Spleen (tissue), 11 donors: ENCODE results near the gene LRRC8B. TPM values are rescaled to one million over a fixed set of nuclear protein-coding genes. Genes with fewer than 3 reads are reported as not detected.
A peak's percentile ranks its signal among the peaks of the same experiment; 100 is the strongest.

Source experiments
- DNase-seq: peaks from one replicate; pipeline ENCODE4 v3.0.0-alpha.2; 2020
- H3K27ac ChIP-seq, 8 donors: fragments of 200-600 bp; sonication (generic) in 7 of 8; 1 replicate in 4 of 8; 2 replicates in 4 of 8; pipeline versions ENCODE4 v1.5.0 to v1.8.0; 2016 to 2021; ENCODE audit warnings: inconsistent platforms in 4 of 8, mild to moderate bottlenecking in 4 of 8, moderate library complexity in 1 of 8
- H3K27me3 ChIP-seq, 7 donors: fragments of 200-600 bp; sonication (generic) in 6 of 7; replicated peaks in 1 of 7; 1 replicate in 4 of 7; 2 replicates in 3 of 7; pipeline versions ENCODE4 v1.5.0 to v1.8.0; 2016 to 2021; ENCODE audit warnings: inconsistent platforms in 3 of 7, mild to moderate bottlenecking in 1 of 7
- H3K36me3 ChIP-seq, 6 donors: fragments of 200-600 bp; sonication (generic) in 5 of 6; 1 replicate in 4 of 6; 2 replicates in 2 of 6; pipeline versions ENCODE4 v1.5.0 to v1.8.0; 2016 to 2021; ENCODE audit warnings: inconsistent platforms in 2 of 6
- H3K4me1 ChIP-seq, 6 donors: fragments of 200-600 bp; sonication (generic) in 5 of 6; 1 replicate in 3 of 6; 2 replicates in 3 of 6; pipeline versions ENCODE4 v1.5.0 to v1.8.0; 2016 to 2021; ENCODE audit warnings: inconsistent platforms in 3 of 6
- H3K4me3 ChIP-seq, 8 donors: fragments of 200-600 bp; sonication (generic) in 7 of 8; 1 replicate in 4 of 8; 2 replicates in 4 of 8; pipeline versions ENCODE4 v1.5.0 to v1.8.0; 2016 to 2021; ENCODE audit warnings: inconsistent platforms in 4 of 8, mild to moderate bottlenecking in 4 of 8, moderate library complexity in 2 of 8
- H3K9me3 ChIP-seq, 8 donors: fragments of 200-600 bp; sonication (generic) in 7 of 8; 1 replicate in 4 of 8; 2 replicates in 4 of 8; pipeline versions ENCODE4 v1.5.0 to v1.8.0; 2016 to 2021; ENCODE audit warnings: inconsistent platforms in 4 of 8
- CTCF ChIP-seq, 11 experiments: fragments of 200-600 bp in 7 of 11; fragments of 450-650 bp in 4 of 11; sonication (generic) in 4 of 11; IDR thresholded peaks in 8 of 11; conservative IDR thresholded peaks in 3 of 11; 1 replicate in 7 of 11; 2 replicates in 4 of 11; pipeline versions ENCODE4 v1.4.0 to v1.8.0; 2016 to 2021; ENCODE audit warnings: antibody characterized with exemption in 11 of 11, inconsistent platforms in 4 of 11, mild to moderate bottlenecking in 1 of 11
- POLR2A ChIP-seq, 3 donors: fragments of 450-650 bp; IDR thresholded peaks; one replicate each; pipeline ENCODE4 v1.5.1; 2017; ENCODE audit warnings: antibody characterized with exemption in 3 of 3, mild to moderate bottlenecking in 1 of 3
- POLR2AphosphoS5 ChIP-seq, 3 donors: sonication (generic); formaldehyde crosslinking; IDR thresholded peaks; one replicate each; pipeline ENCODE4 v1.5.1; 2017; ENCODE audit warnings: antibody characterized with exemption in 3 of 3
- WGBS, 5 donors: extraction: QIAGEN DNeasy Blood & Tissue Kit in 3 of 5; methylation state at CpG; one replicate each; pipeline versions ENCODE4 v1.1.5 to v1.1.7; 2013 to 2018; 5-methylcytosine and 5-hydroxymethylcytosine counted together
- intact Hi-C: fragments of 100-400 bp; cut with DNase I; formaldehyde crosslinking; loops from one replicate; pipeline ENCODE4 v1.15.0; 2023; ENCODE audit warnings: low total_unique reads
- polyA plus RNA-seq, 3 donors: library from polyadenylated mRNA; stranded (reverse); fragments of 200-250 nt; gene quantifications; one replicate each; pipeline ENCODE4 v1.2.1, GENCODE V29; 2013
- total RNA-seq, 7 donors: library from RNA; depleted of rRNA in 3 of 7; stranded (reverse); fragments of >200 nt in 3 of 7; fragmentation: NEBNext Ultra II Directional in 4 of 7; extraction: Animal tissue kit (Norgen Biotek cat#: 25700) in 4 of 7; gene quantifications; one replicate each; pipeline versions ENCODE4 v1.1.0 to v1.2.1, GENCODE V29; 2016 to 2021
- donor health status: healthy with polysubstance abuse.
- donor health status: DM: no; HTN: no; CAD: no; lungs with moderate emphysema.
- donor health status: DM: no; HTN: no; CAD: no.
- donor health status: Bipolar disorder and iron deficiency.
- donor health status: healthy.
- donor health status: DM: no; HTN: no; CAD: no.
- donor health status: DM: yes; HTN: yes; CAD: no.

LRRC8B gene
- total and polyA plus RNA-seq, 10 donors = 1.7 to 22.5 (median 13.1) TPM

GRCh38 chr1:89610457-89611011 lies 85.9 kb downstream of the LRRC8B start:
- intact Hi-C loops = no loop called here
- H3K9me3 ChIP-seq = no peaks in the 10 kb centered on the region
- 73 to 86% (median 82%) methylated on average over 8 to 15 of the region's 15 CpGs for WGBS, 5 donors
- no peaks in the 10 kb centered on the region for H3K36me3 ChIP-seq
- H3K4me1 ChIP-seq = peaks cover 2 to 68% (median 28%) of the 10 kb centered on the region in 6 donors
- DNase-seq = peak; percentile 79
- peak in 3 of 11 experiments; percentile 8 to 26 (median 20) for TF ChIP-seq CTCF (IDR thresholded peaks at IDR 0.05 in 8 of 11, conservative IDR thresholded peaks at IDR 0.05 in 3 of 11)
- no peak for TF ChIP-seq POLR2AphosphoS5 (IDR thresholded peaks at IDR 0.05)
- H3K4me3 ChIP-seq = peak overlapping the region in 1 of 8 donors; percentile 22
- no peaks in the 10 kb centered on the region for H3K27me3 ChIP-seq
- peak overlapping the region in 5 of 8 donors; percentile 9 to 77 (median 62) for H3K27ac ChIP-seq

- H3K4me1 ChIP-seq = peaks cover 0 to 56% (median 21%) of the 10 kb centered on the region in 6 donors
- no peaks in the 10 kb centered on the region for H3K27me3 ChIP-seq
- no peak for DNase-seq
- H3K9me3 ChIP-seq = no peaks in the 10 kb centered on the region
- intact Hi-C loops = no loop called here
- TF ChIP-seq CTCF (IDR thresholded peaks at IDR 0.05 in 8 of 11, conservative IDR thresholded peaks at IDR 0.05 in 3 of 11) (no peak), POLR2AphosphoS5 (IDR thresholded peaks at IDR 0.05) (no peak), POLR2A (IDR thresholded peaks at IDR 0.05) (no peak)
- 58 to 67% (median 63%) methylated on average over 1 of the region's 1 CpG for WGBS, 5 donors
- peak overlapping the region in 1 of 8 donors; percentile 47 for H3K27ac ChIP-seq
- no peak overlapping the region for H3K4me3 ChIP-seq
- no peaks in the 10 kb centered on the region for H3K36me3 ChIP-seq
Measured at GRCh38 chr1:89611721-89612120, 87.1 kb downstream of the LRRC8B start.

- Histone ChIP-seq H3K27ac (no peak overlapping the region), H3K36me3 (no peaks in the 10 kb centered on the region), H3K27me3 (no peaks in the 10 kb centered on the region), H3K4me3 (no peak overlapping the region), H3K9me3 (peaks cover 0 to 11% (median 0%) of the 10 kb centered on the region in 8 donors), H3K4me1 (peaks cover 0 to 34% (median 10%) of the 10 kb centered on the region in 6 donors)
- intact Hi-C loops = no loop called here
- 87 to 96% (median 93%) methylated on average over 7 of the region's 7 CpGs for WGBS, 5 donors
- no peak for DNase-seq
- no peak for TF ChIP-seq CTCF (IDR thresholded peaks at IDR 0.05 in 8 of 11, conservative IDR thresholded peaks at IDR 0.05 in 3 of 11)
- TF ChIP-seq POLR2A (IDR thresholded peaks at IDR 0.05) = no peak
- TF ChIP-seq POLR2AphosphoS5 (IDR thresholded peaks at IDR 0.05) = no peak
Measured at GRCh38 chr1:89613928-89614327, 89.3 kb downstream of the LRRC8B start.

- DNase-seq = no peak
- WGBS, 5 donors = 86 to 94% (median 88%) methylated on average over 3 of the region's 3 CpGs
- Histone ChIP-seq H3K4me3 (no peak overlapping the region), H3K27ac (no peak overlapping the region), H3K27me3 (no peaks in the 10 kb centered on the region), H3K9me3 (peaks cover 0 to 11% (median 0%) of the 10 kb centered on the region in 8 donors), H3K4me1 (peaks cover 0 to 23% (median 2%) of the 10 kb centered on the region in 6 donors), H3K36me3 (no peaks in the 10 kb centered on the region)
- intact Hi-C loops = no loop called here
- peak in 8 of 11 experiments; percentile 19 to 62 (median 56) for TF ChIP-seq CTCF (IDR thresholded peaks at IDR 0.05 in 8 of 11, conservative IDR thresholded peaks at IDR 0.05 in 3 of 11)
- no peak for TF ChIP-seq POLR2A (IDR thresholded peaks at IDR 0.05)
Measured at GRCh38 chr1:89615676-89616598, 91.3 kb downstream of the LRRC8B start.
